Activated B cell treated with CpG ODN at 0.5 μM for 24 hours (primary cell): ENCODE results near the gene BCL11B. TPM values are rescaled to one million over a fixed set of nuclear protein-coding genes. Genes with fewer than 3 reads are reported as not detected.

ENCODE experiments used
- ATAC-seq: fragments of 200-7000 bp; cut with Tn5 transposase; one replicate; pipeline ENCODE4 v1.10.0; 2021; ENCODE audit warnings: low read depth, mild to moderate bottlenecking, moderate library complexity
- CTCF ChIA-PET: fragments of 350-600 bp; sonication (Branson Sonifier 250); formaldehyde crosslinking; loops from one replicate; lab custom pipeline; 2021; ENCODE audit warnings: antibody characterized with exemption; lab: Charles Lee
- POLR2A ChIA-PET: fragments of 350-600 bp; sonication (Branson Sonifier 250); formaldehyde crosslinking; loops from one replicate; lab custom pipeline; 2021; ENCODE audit warnings: antibody characterized with exemption; lab: Charles Lee
- DNase-seq: peaks from one replicate; pipeline ENCODE4 v3.0.0; 2022
- H3K27ac Mint-ChIP-seq: one replicate; pipeline ENCODE4 v1.8.0; 2020; ENCODE audit warnings: mixed read lengths
- H3K27me3 Mint-ChIP-seq: one replicate; pipeline ENCODE4 v1.8.0; 2021; ENCODE audit warnings: mixed read lengths
- H3K36me3 Mint-ChIP-seq: one replicate; pipeline ENCODE4 v1.8.0; 2021; ENCODE audit warnings: low read depth, mixed read lengths
- H3K4me1 Mint-ChIP-seq: one replicate; pipeline ENCODE4 v1.8.0; 2021; ENCODE audit warnings: mixed read lengths
- H3K4me3 Mint-ChIP-seq: one replicate; pipeline ENCODE4 v1.8.0; 2020; ENCODE audit warnings: mild to moderate bottlenecking, mixed read lengths
- H3K9me3 Mint-ChIP-seq: one replicate; pipeline ENCODE4 v1.8.0; 2020; ENCODE audit warnings: mixed read lengths
- CTCF ChIP-seq: fragments of 200-600 bp; IDR thresholded peaks from one replicate; pipeline ENCODE4 v1.8.0; 2022; ENCODE audit warnings: antibody characterized with exemption, mild to moderate bottlenecking
- intact Hi-C: fragments of 100-400 bp; cut with micrococcal nuclease; formaldehyde crosslinking; loops from one replicate; pipeline ENCODE4 v1.15.1; 2024
- total RNA-seq: library from RNA; stranded (reverse); gene quantifications from 2 replicates; pipeline ENCODE4 v1.2.3, GENCODE V29; 2022

The BCL11B gene
- total RNA-seq, 1 donor from 2014 or later, result 0.13 TPM

GRCh38 chr14:99235582-99236320 is 36.2 kb downstream of the BCL11B start:
- POLR2A ChIA-PET, result no interaction called here
- H3K27me3 Mint-ChIP-seq, result peaks cover 16% of the 10 kb centered on the region
- no peak for DNase-seq
- no peaks in the 10 kb centered on the region for H3K4me1 Mint-ChIP-seq
- no peak for TF ChIP-seq CTCF
- no peak overlapping the region for H3K4me3 Mint-ChIP-seq
- H3K27ac Mint-ChIP-seq, result no peak overlapping the region
- no peak for ATAC-seq
- CTCF ChIA-PET, result no interaction called here
- H3K36me3 Mint-ChIP-seq, result no peaks in the 10 kb centered on the region
- intact Hi-C loops, result no loop called here
- peaks cover 8% of the 10 kb centered on the region for H3K9me3 Mint-ChIP-seq

- intact Hi-C loops, result no loop called here
- DNase-seq (no peak), ATAC-seq (no peak)
Measured at GRCh38 chr14:99234961-99235571, 36.9 kb downstream of the BCL11B start.

GRCh38 chr14:99234355-99234754 is 37.6 kb downstream of the BCL11B start:
- Mint-ChIP-seq H3K36me3 (no peaks in the 10 kb centered on the region), H3K4me3 (no peak overlapping the region), H3K4me1 (no peaks in the 10 kb centered on the region), H3K9me3 (peaks cover 8% of the 10 kb centered on the region), H3K27me3 (peaks cover 25% of the 10 kb centered on the region), H3K27ac (no peak overlapping the region)
- CTCF ChIA-PET, result no interaction called here
- ATAC-seq, result no peak
- intact Hi-C loops, result no loop called here
- POLR2A ChIA-PET, result no interaction called here
- no peak for DNase-seq
- no peak for TF ChIP-seq CTCF

More at GRCh38 chr14:99234961-99235571, 36.9 kb downstream of the BCL11B start:
- TF ChIP-seq CTCF, result no peak
- ChIA-PET CTCF (no interaction called here), POLR2A (no interaction called here)
- Mint-ChIP-seq H3K9me3 (peaks cover 8% of the 10 kb centered on the region), H3K4me3 (no peak overlapping the region), H3K4me1 (no peaks in the 10 kb centered on the region), H3K27me3 (peaks cover 23% of the 10 kb centered on the region), H3K27ac (no peak overlapping the region), H3K36me3 (no peaks in the 10 kb centered on the region)

GRCh38 chr14:99233222-99234035 is 38.6 kb downstream of the BCL11B start:
- no peak overlapping the region for H3K4me3 Mint-ChIP-seq
- CTCF ChIA-PET, result no interaction called here
- intact Hi-C loops, result no loop called here
- H3K27me3 Mint-ChIP-seq, result peaks cover 25% of the 10 kb centered on the region
- ATAC-seq (no peak), DNase-seq (no peak)
- H3K9me3 Mint-ChIP-seq, result peaks cover 12% of the 10 kb centered on the region
- H3K4me1 Mint-ChIP-seq, result no peaks in the 10 kb centered on the region
- TF ChIP-seq CTCF, result no peak
- H3K36me3 Mint-ChIP-seq, result no peaks in the 10 kb centered on the region
- H3K27ac Mint-ChIP-seq, result no peak overlapping the region
- POLR2A ChIA-PET, result no interaction called here

- TF ChIP-seq CTCF, result no peak
- CTCF ChIA-PET, result no interaction called here
- intact Hi-C loops, result no loop called here
- no peak overlapping the region for H3K4me3 Mint-ChIP-seq
- DNase-seq (no peak), ATAC-seq (no peak)
- H3K27me3 Mint-ChIP-seq, result peaks cover 23% of the 10 kb centered on the region
- H3K36me3 Mint-ChIP-seq, result no peaks in the 10 kb centered on the region
- H3K4me1 Mint-ChIP-seq, result no peaks in the 10 kb centered on the region
- peaks cover 12% of the 10 kb centered on the region for H3K9me3 Mint-ChIP-seq
- no peak overlapping the region for H3K27ac Mint-ChIP-seq
- POLR2A ChIA-PET, result no interaction called here
Measured at GRCh38 chr14:99232714-99233214, 39.2 kb downstream of the BCL11B start.
